Epithelial cell of proximal tubule (primary cell): ENCODE measurements around the gene SNED1. TPM values are rescaled to one million over a fixed set of nuclear protein-coding genes. Genes with fewer than 3 reads are reported as not detected.

ENCODE experiments used
- DNase-seq: peaks from one replicate; pipeline ENCODE4 v3.0.0-alpha.2; 2011; ENCODE audit warnings: low read depth
- H3K4me3 ChIP-seq: 2 replicates; pipeline ENCODE4 v1.5.1; 2011; ENCODE audit warnings: low read depth, mild to moderate bottlenecking, low read length
- CTCF ChIP-seq: conservative IDR thresholded peaks from 2 replicates; pipeline ENCODE4 v1.5.1; 2012; ENCODE audit warnings: low read depth, mild to moderate bottlenecking, low read length
- total RNA-seq: library from RNA; depleted of rRNA; stranded (reverse); fragments of >200 nt; gene quantifications from 2 replicates; pipeline ENCODE4 v1.2.3, GENCODE V29; 2015

Gene SNED1
- total RNA-seq, 1 donor from 2014 or later = 0.29 TPM

DNA sequence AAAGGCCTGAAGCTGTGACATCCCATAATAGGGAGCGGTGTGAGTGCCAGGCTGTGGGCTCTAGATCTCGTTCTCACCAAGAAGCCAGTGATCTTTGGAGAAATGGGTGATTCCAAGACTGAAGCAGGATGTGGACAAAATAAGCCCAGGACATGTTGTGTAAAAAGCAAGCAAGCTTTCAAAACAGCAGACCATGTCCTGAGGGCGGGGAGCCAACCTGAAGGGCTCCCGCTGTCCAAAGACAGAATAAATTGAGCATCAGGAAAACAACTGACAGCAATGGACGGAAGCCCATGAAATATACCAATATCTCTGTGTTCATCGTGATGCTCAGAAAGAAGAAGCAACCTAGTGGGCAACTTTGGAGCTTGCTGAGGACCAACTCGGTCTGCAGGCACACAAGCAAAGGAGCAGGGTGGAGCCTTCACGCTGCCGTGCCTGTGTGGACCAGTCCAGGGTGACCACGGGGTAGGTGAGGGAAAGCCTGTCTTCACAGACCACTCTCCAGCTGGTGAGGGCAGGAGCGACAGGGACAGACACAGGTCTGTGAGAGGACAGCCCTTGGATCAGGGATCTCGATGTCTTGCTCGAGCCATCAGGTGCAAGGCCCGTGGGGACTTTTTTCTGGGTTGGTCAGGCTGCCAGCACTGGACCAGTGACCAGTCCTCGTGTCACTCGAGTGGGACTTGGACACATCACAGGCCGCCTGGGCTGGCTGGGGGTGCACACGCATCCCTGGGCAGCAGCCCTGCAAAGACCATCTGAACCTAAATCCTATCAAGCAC is 82.2 kb downstream of the SNED1 start:
- DNase-seq = no peak
- no peak for TF ChIP-seq CTCF
- H3K4me3 ChIP-seq = no peak overlapping the region

DNA sequence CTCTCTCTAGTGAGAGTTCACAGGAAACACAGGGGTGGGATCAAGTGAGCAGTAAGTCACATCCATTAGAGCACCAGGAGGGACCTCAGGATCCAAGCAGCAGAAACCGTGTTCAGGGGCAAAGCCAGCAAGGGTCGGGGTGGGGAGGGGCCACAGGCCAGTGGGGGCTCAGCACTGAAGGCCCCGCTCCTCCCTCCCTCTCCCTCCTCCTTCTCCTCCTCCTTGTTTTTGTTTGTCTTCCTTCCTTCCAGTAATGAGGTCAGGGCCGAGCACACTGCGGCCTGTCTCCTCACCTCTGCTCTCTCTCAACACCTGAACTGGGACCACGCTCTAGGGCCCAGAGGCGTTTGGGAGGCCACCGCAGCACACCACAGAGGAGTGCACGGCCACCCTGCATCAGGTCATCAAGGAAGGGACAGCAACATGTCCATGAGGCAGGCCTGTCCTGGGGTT is 82.8 kb downstream of the SNED1 start:
- no peak for TF ChIP-seq CTCF
- H3K4me3 ChIP-seq = no peak overlapping the region
- no peak for DNase-seq

GRCh38 chr2:241081643-241082340 is 83.4 kb downstream of the SNED1 start:
- H3K4me3 ChIP-seq = no peak overlapping the region
- TF ChIP-seq CTCF = no peak
- DNase-seq = no peak

DNA sequence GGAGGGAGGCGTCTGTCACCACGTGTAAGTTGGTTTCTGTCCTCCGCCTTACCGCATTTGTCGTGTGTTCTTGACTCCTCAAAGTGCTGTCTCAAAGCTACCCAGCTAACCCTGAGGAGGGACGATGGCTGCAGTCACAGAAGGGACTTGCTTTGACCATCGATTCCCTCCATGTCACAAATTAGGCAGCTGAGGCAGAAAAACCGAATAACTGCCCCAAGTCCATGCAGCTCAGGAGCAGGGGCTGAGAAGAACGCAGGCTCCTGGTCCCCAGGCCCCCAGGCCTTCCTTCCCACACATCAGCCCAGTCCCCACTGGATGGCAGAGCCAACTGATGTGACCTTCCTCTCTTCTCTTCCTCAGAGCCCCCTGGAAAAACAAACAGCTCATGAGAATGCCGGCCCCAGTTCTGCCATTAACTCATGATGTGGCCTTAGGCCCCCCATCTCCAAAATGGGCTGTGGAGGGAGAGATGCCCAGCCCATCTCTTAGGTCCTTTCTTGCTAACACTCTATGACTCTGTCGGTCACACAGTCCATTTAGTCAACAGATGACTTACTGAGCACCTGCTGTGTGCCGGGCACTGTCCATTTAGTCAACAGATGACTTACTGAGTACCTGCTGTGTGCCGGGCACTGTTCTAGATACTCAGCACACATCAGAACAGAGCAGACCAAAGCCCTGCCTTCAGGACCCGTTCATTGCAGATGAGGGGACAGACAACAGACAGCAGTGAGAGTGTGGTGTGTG is 84.1 kb downstream of the SNED1 start:
- no peak for DNase-seq
- no peak overlapping the region for H3K4me3 ChIP-seq
- no peak for TF ChIP-seq CTCF

GRCh38 chr2:241083091-241083415 is 84.6 kb downstream of the SNED1 start:
- DNase-seq = no peak
- no peak for TF ChIP-seq CTCF
- H3K4me3 ChIP-seq = no peak overlapping the region

DNA sequence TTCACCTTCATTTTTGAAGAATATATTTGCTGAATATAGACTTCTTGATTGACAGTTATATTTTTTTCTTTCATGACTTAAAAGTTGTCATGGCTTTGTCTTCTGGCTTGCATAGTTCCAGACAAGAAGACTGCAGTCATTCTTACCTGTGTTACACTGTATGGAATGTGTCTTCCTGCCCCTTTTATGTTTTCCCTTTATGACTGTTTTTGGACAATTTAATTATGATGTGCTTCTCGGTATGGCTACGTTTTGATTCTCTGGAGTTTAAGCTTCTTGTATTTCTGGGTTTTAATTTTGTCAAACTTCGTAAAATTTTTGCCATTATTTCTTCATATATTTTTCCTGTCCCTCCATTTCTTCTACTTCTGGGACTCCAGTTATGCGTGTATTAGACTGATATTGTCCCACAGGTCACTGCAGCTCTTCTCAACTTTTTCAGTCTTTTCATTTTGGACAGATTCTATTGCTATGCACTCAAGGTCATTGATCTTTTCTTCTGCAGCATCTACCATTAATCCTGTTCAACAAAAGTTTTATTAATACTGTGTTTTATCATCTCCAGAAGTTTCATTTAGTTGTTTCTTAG is 86.5 kb downstream of the SNED1 start:
- no peak for DNase-seq
- TF ChIP-seq CTCF = no peak
- no peak overlapping the region for H3K4me3 ChIP-seq
